ENCODE measurements around the gene THOC7. TPM values are rescaled to one million over a fixed set of nuclear protein-coding genes. Genes with fewer than 3 reads are reported as not detected.
A peak's percentile ranks its signal among the peaks of the same experiment; 100 is the strongest.

Gene THOC7
- total RNA-seq, 1 experiment from 2014 or later: 127 TPM

GRCh38 chr3:63886858-63887257 lies 23.3 kb upstream of the THOC7 start:
- peak; percentile 59 for DNase-seq (ENCODE audit: low spot score)
- in situ Hi-C loops (cut with HindIII; ENCODE audit: low sequenced_read_pairs): no loop called here

GRCh38 chr3:63880653-63881052 lies 17.0 kb upstream of the THOC7 start:
- no peak for DNase-seq (ENCODE audit: low spot score)
- in situ Hi-C loops (cut with HindIII; ENCODE audit: low sequenced_read_pairs): no loop called here

- in situ Hi-C loops (cut with HindIII; ENCODE audit: low sequenced_read_pairs): no loop called here
- no peak for DNase-seq (ENCODE audit: low spot score)
These were observed 14.9 kb upstream of the THOC7 start for GRCh38 chr3:63878394-63879060.

GRCh38 chr3:63877737-63878393 lies 14.3 kb upstream of the THOC7 start:
- in situ Hi-C loops (cut with HindIII; ENCODE audit: low sequenced_read_pairs): no loop called here
- DNase-seq (ENCODE audit: low spot score): no peak

GRCh38 chr3:63876260-63876659 lies 12.7 kb upstream of the THOC7 start:
- DNase-seq (ENCODE audit: low spot score): no peak
- in situ Hi-C loops (cut with HindIII; ENCODE audit: low sequenced_read_pairs): no loop called here

GRCh38 chr3:63875510-63875909 lies 11.9 kb upstream of the THOC7 start:
- no peak for DNase-seq (ENCODE audit: low spot score)
- in situ Hi-C loops (cut with HindIII; ENCODE audit: low sequenced_read_pairs): no loop called here

- DNase-seq (ENCODE audit: low spot score): no peak
- in situ Hi-C loops (cut with HindIII; ENCODE audit: low sequenced_read_pairs): no loop called here
These were observed 11.2 kb upstream of the THOC7 start for GRCh38 chr3:63874769-63875168.

GRCh38 chr3:63872135-63872924 lies 8.7 kb upstream of the THOC7 start:
- no peak for DNase-seq (ENCODE audit: low spot score)
- in situ Hi-C loops (cut with HindIII; ENCODE audit: low sequenced_read_pairs): no loop called here

- no peak for DNase-seq (ENCODE audit: low spot score)
- in situ Hi-C loops (cut with HindIII; ENCODE audit: low sequenced_read_pairs): no loop called here
These were observed 7.0 kb upstream of the THOC7 start for GRCh38 chr3:63870615-63871005.

GRCh38 chr3:63869940-63870614 lies 6.5 kb upstream of the THOC7 start:
- in situ Hi-C loops (cut with HindIII; ENCODE audit: low sequenced_read_pairs): no loop called here
- DNase-seq (ENCODE audit: low spot score): no peak

- in situ Hi-C loops (cut with HindIII; ENCODE audit: low sequenced_read_pairs): no loop called here
- DNase-seq (ENCODE audit: low spot score): no peak
These were observed 3.6 kb upstream of the THOC7 start for GRCh38 chr3:63867225-63867624.

GRCh38 chr3:63864965-63865327 lies 1.3 kb upstream of the THOC7 start:
- no peak for DNase-seq (ENCODE audit: low spot score)
- in situ Hi-C loops (cut with HindIII; ENCODE audit: low sequenced_read_pairs): no loop called here

GRCh38 chr3:63864008-63864964 lies 681 bp upstream of the THOC7 start:
- in situ Hi-C loops (cut with HindIII; ENCODE audit: low sequenced_read_pairs): no loop called here
- peak; percentile 24 for DNase-seq (ENCODE audit: low spot score)

- no peak for DNase-seq (ENCODE audit: low spot score)
- in situ Hi-C loops (cut with HindIII; ENCODE audit: low sequenced_read_pairs): no loop called here
These were observed 828 bp downstream of the THOC7 start for GRCh38 chr3:63862804-63863149.

GRCh38 chr3:63861306-63861705 lies 2.3 kb downstream of the THOC7 start:
- DNase-seq (ENCODE audit: low spot score): no peak
- in situ Hi-C loops (cut with HindIII; ENCODE audit: low sequenced_read_pairs): no loop called here

- no peak for DNase-seq (ENCODE audit: low spot score)
- in situ Hi-C loops (cut with HindIII; ENCODE audit: low sequenced_read_pairs): no loop called here
These were observed 2.8 kb downstream of the THOC7 start for GRCh38 chr3:63860776-63861175.

- in situ Hi-C loops (cut with HindIII; ENCODE audit: low sequenced_read_pairs): no loop called here
These were observed 6.3 kb downstream of the THOC7 start for GRCh38 chr3:63857311-63857710.

GRCh38 chr3:63855333-63855940 lies 8.2 kb downstream of the THOC7 start:
- DNase-seq (ENCODE audit: low spot score): peak; percentile 38
- in situ Hi-C loops (cut with HindIII; ENCODE audit: low sequenced_read_pairs): no loop called here

More at GRCh38 chr3:63857311-63857710, 6.3 kb downstream of the THOC7 start:
- no peak for DNase-seq (ENCODE audit: low spot score)

Measured in G401 (cell line).